HG03378 (cell line): Measurements from ENCODE around the gene TP53BP2.

Experiments used
- ATAC-seq: cut with Tn5 transposase; IDR thresholded peaks from one replicate; pipeline ENCODE4 v1.9.1; 2021; ENCODE audit warnings: mild to moderate bottlenecking, moderate library complexity; ENCODE audit not compliant: unreplicated experiment

The TP53BP2 gene

GRCh38 chr1:223802032-223802431 is 43.7 kb downstream of the TP53BP2 start:
- no peak for ATAC-seq

GRCh38 chr1:223796210-223796609 is 49.5 kb downstream of the TP53BP2 start:
- no peak for ATAC-seq

- ATAC-seq: no peak
These were observed 51.4 kb downstream of the TP53BP2 start for GRCh38 chr1:223794136-223794880.

- no peak for ATAC-seq
These were observed 52.0 kb downstream of the TP53BP2 start for GRCh38 chr1:223793716-223794115.

GRCh38 chr1:223792046-223792445 is 53.7 kb downstream of the TP53BP2 start:
- no peak for ATAC-seq

- no peak for ATAC-seq
These were observed 56.9 kb downstream of the TP53BP2 start for GRCh38 chr1:223788746-223789415.

- no peak for ATAC-seq
These were observed 59.9 kb downstream of the TP53BP2 start for GRCh38 chr1:223785808-223786207.

GRCh38 chr1:223784541-223784940 is 61.2 kb downstream of the TP53BP2 start:
- ATAC-seq: no peak

- no peak for ATAC-seq
These were observed 62.1 kb downstream of the TP53BP2 start for GRCh38 chr1:223783676-223784075.

GRCh38 chr1:223780949-223781348 is 64.8 kb downstream of the TP53BP2 start:
- ATAC-seq: no peak

- ATAC-seq: no peak
These were observed 65.4 kb downstream of the TP53BP2 start for GRCh38 chr1:223780318-223780717.

GRCh38 chr1:223776826-223777454 is 68.8 kb downstream of the TP53BP2 start:
- no peak for ATAC-seq

GRCh38 chr1:223776075-223776814 is 69.5 kb downstream of the TP53BP2 start:
- ATAC-seq: no peak

- no peak for ATAC-seq
These were observed 70.1 kb downstream of the TP53BP2 start for GRCh38 chr1:223775711-223776074.

GRCh38 chr1:223775054-223775453 is 70.7 kb downstream of the TP53BP2 start:
- no peak for ATAC-seq

GRCh38 chr1:223774134-223774814 is 71.5 kb downstream of the TP53BP2 start:
- ATAC-seq: no peak

GRCh38 chr1:223772771-223773160 is 73.0 kb downstream of the TP53BP2 start:
- ATAC-seq: no peak

GRCh38 chr1:223771814-223772770 is 73.7 kb downstream of the TP53BP2 start:
- no peak for ATAC-seq

GRCh38 chr1:223771469-223771813 is 74.3 kb downstream of the TP53BP2 start:
- ATAC-seq: no peak
